H1 (cell line): ENCODE data around the gene LRRC26.

Experiments used
- CBX5 ChIP-seq: fragments of 300-800, 300-1000 bp; sonication (generic); IDR thresholded peaks from 2 replicates; pipeline ENCODE4 v1.7.1; 2016; ENCODE audit warnings: antibody characterized with exemption, low read length, low read depth
- CHD1 ChIP-seq: IDR thresholded peaks from 2 replicates; pipeline ENCODE4 v1.6.1; 2012; ENCODE audit warnings: low read depth, low read length, improper control_type of control experiment
- EZH2 ChIP-seq: fragments of 200-600 bp; sonication (generic); IDR thresholded peaks from 2 replicates; pipeline ENCODE4 v1.7.1; 2012; ENCODE audit warnings: low read depth, mild to moderate bottlenecking, moderate library complexity, low read length, inconsistent platforms; ENCODE audit not compliant: severe bottlenecking
- JUND ChIP-seq: IDR thresholded peaks from 2 replicates; pipeline ENCODE4 v1.6.1; 2011; ENCODE audit warnings: mild to moderate bottlenecking, improper control_type of control experiment, low read length
- POLR2AphosphoS5 ChIP-seq: IDR thresholded peaks from 2 replicates; pipeline ENCODE4 v1.6.1; 2011; ENCODE audit warnings: low read depth, low read length
- RBBP5 ChIP-seq: IDR thresholded peaks from 2 replicates; pipeline ENCODE4 v1.7.1; 2012; ENCODE audit warnings: low read depth, mild to moderate bottlenecking, inconsistent platforms, low read length, moderate library complexity, borderline replicate concordance
- SIN3A ChIP-seq, 2 experiments: IDR thresholded peaks in 1 of 2; conservative IDR thresholded peaks in 1 of 2; 2 replicates each; pipeline ENCODE4 v1.6.1; 2011 to 2012; ENCODE audit warnings: low read length in 2 of 2, improper control_type of control experiment in 1 of 2, low read depth in 1 of 2, mild to moderate bottlenecking in 1 of 2
- TAF1 ChIP-seq: IDR thresholded peaks from 2 replicates; pipeline ENCODE4 v1.6.1; 2011; ENCODE audit warnings: mild to moderate bottlenecking, low read depth, low read length
- TF ChIP-seq, protein P1 (sequence below), 3 experiments: IDR thresholded peaks; 1 replicate in 2 of 3; 2 replicates in 1 of 3; pipeline versions ENCODE4 v1.5.1 to v1.6.1; 2011; ENCODE audit warnings: low read length in 3 of 3, mild to moderate bottlenecking in 3 of 3, inconsistent platforms in 2 of 3, low read depth in 1 of 3, moderate library complexity in 1 of 3; ENCODE audit not compliant: insufficient read depth in 1 of 3; ENCODE audit errors: control extremely low read depth in 1 of 3

DNA sequence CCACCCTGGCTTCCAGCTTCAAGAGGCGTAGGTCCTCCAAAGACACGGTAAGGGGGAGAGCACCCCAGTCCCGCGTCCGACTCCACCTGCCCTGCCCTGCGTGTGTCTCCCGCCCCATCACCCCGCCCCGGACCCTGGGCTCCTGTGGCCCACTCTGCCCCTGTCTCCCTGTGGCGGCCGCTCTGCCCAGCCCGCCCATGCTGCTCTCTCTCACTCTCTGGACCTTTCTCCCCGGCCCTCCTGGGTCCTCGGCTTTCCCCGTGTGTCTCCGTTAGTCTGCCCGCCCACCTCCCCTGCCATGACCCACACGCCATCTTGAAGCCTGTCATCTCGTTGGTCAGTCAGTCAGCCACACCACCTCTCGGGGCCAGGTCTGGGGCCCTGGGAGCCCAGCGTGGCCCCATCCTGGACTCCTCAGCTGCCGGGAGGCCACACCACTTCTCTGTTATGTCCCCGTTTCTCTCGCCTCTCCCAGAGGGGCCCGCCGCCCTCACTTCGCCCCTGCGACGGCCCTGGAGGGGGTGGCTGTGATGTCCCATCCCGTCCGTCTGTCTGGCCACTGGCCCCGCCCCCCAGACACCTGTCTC, 4.5 kb downstream of the LRRC26 start:
- no peak for TF ChIP-seq SIN3A (conservative IDR thresholded peaks at IDR 0.05 in 1 of 2, IDR thresholded peaks at IDR 0.05 in 1 of 2; ENCODE audit: low read depth in 1 of 2, low read length in 2 of 2)
- TF ChIP-seq, protein P1, sequence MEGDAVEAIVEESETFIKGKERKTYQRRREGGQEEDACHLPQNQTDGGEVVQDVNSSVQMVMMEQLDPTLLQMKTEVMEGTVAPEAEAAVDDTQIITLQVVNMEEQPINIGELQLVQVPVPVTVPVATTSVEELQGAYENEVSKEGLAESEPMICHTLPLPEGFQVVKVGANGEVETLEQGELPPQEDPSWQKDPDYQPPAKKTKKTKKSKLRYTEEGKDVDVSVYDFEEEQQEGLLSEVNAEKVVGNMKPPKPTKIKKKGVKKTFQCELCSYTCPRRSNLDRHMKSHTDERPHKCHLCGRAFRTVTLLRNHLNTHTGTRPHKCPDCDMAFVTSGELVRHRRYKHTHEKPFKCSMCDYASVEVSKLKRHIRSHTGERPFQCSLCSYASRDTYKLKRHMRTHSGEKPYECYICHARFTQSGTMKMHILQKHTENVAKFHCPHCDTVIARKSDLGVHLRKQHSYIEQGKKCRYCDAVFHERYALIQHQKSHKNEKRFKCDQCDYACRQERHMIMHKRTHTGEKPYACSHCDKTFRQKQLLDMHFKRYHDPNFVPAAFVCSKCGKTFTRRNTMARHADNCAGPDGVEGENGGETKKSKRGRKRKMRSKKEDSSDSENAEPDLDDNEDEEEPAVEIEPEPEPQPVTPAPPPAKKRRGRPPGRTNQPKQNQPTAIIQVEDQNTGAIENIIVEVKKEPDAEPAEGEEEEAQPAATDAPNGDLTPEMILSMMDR (IDR thresholded peaks at IDR 0.05; ENCODE audit: control extremely low read depth in 1 of 3, insufficient read depth in 1 of 3, low read depth in 1 of 3, low read length in 3 of 3) = no peak
- no peak for TF ChIP-seq POLR2AphosphoS5
- TF ChIP-seq RBBP5 = no peak
- TF ChIP-seq TAF1 = no peak
- TF ChIP-seq JUND = no peak
- no peak for TF ChIP-seq EZH2
- no peak for TF ChIP-seq CBX5
- TF ChIP-seq CHD1 = no peak
